MM.1S (cell line): ENCODE results near the gene GAREM1.

ENCODE experiments used
- CTCF ChIP-seq: fragments of 300-600 bp; sonication (generic); IDR thresholded peaks from 2 replicates; pipeline ENCODE4 v1.5.1; 2016; ENCODE audit warnings: antibody characterized with exemption, low read length, mixed read lengths
- EZH2phosphoT487 ChIP-seq: fragments of 300-600 bp; sonication (generic); IDR thresholded peaks from 2 replicates; pipeline ENCODE4 v1.6.1; 2018; ENCODE audit warnings: antibody characterized with exemption, low read length

- TF ChIP-seq CTCF: no peak
- no peak for TF ChIP-seq EZH2phosphoT487
Observed at GRCh38 chr18:32258148-32258547, 212.5 kb downstream of the GAREM1 start.
